SK-N-MC (cell line): ENCODE data around the gene PPP4R2.

Source experiments
- EZH2 ChIP-seq: fragments of 200-600 bp; sonication (generic); IDR thresholded peaks from one replicate; pipeline ENCODE4 v1.6.1; 2017; ENCODE audit warnings: antibody characterized with exemption
- FOXP2 ChIP-seq: optimal IDR thresholded peaks from 2 replicates; pipeline ENCODE3; 2011; ENCODE audit warnings: mild to moderate bottlenecking, moderate library complexity; ENCODE audit not compliant: insufficient read depth; ENCODE audit errors: extremely low read length, control extremely low read depth
- POLR2AphosphoS5 ChIP-seq: IDR thresholded peaks from 2 replicates; pipeline ENCODE4 v1.6.1; 2012; ENCODE audit warnings: mild to moderate bottlenecking, low read depth, low read length, borderline replicate concordance

- TF ChIP-seq EZH2 (no peak), POLR2AphosphoS5 (no peak), FOXP2 (no peak)
Measured at GRCh38 chr3:73045391-73045790, 48.8 kb downstream of the PPP4R2 start.
